Stimulated activated CD4-positive, alpha-beta T cell treated with anti-CD3 and anti-CD28 coated beads, Interleukin-1b, Interleukin-23, amount 100 ng/mL, for 48 hours (primary cell): ENCODE data around the gene RRAS2.
"Not testable (repeated sequence)": the region's sequence is repeated elsewhere in the genome, so short reads cannot be mapped to it uniquely, and the experiment has no call there.

Experiments used
- DNase-seq: peaks from one replicate; pipeline ENCODE4 v3.0.0-alpha.2; 2020

The RRAS2 gene

DNA sequence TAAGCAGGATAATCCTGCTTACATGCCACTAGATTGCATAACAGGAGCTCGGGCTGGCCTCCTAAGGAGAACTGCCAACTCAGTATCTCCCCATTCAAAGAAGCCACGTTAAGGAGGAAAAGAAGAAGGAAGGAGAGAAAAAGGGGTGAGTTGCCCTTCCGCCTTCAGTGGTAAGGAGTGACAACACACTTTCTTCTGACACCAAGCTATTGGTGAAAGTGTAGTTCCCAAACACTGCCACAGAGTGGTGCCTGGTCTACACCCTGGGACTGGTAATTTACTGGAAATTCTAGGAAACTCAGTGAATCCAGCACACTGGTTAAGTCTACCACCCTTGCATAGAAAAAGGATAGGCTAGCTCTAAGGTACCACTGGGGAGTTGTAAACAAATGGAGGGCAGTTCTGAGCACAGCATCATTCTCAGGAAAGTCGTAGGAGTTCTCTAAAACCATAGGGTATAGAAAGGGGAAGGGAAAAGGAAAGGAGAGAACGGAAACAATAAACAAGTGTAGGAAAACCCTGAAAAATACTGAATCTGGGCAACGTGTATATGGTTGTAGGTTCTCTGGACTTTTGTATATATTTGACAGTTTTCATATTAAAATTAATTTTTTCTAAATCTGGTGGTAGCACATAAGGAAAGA is 58.2 kb downstream of the RRAS2 start:
- peak; percentile 35 for DNase-seq

DNA sequence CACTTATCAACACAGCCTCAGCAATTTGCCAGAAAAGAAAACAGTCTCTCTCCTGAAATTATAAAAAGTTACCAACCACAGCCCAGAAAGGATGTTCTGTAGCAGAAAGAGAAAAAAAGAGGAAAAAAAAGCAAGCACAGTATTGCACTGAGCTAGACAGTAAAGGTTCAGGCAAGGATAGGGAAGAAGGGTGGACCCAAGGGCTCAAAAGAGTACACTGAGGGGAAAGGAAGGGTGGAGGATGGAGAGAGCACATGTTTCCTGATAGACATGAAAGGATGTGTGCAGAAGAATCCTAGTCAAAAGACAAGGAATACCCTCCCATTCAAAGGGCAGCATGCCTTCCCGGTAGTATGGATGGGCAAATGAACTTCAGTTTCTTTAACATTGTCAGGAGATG is 59.1 kb downstream of the RRAS2 start:
- no peak for DNase-seq

DNA sequence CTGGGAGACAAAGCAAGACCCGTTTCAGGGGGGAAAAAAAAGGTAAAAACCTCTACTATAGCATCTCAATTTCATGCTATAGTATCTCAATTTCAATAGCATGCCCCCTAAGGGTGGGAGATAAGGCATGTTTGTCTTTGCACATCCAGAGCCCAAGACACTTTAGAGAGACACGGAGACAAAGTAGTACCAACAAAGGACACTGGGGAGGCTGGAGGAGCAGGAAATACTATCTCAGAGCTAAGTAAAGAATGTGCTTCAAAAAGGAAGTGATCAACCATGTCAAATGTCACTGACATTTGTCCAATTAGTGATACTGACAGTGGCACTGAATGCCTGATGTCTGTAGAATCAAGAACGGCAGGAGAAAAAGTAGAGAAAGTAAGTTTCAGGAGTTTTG is 68.6 kb downstream of the RRAS2 start:
- DNase-seq = no peak

DNA sequence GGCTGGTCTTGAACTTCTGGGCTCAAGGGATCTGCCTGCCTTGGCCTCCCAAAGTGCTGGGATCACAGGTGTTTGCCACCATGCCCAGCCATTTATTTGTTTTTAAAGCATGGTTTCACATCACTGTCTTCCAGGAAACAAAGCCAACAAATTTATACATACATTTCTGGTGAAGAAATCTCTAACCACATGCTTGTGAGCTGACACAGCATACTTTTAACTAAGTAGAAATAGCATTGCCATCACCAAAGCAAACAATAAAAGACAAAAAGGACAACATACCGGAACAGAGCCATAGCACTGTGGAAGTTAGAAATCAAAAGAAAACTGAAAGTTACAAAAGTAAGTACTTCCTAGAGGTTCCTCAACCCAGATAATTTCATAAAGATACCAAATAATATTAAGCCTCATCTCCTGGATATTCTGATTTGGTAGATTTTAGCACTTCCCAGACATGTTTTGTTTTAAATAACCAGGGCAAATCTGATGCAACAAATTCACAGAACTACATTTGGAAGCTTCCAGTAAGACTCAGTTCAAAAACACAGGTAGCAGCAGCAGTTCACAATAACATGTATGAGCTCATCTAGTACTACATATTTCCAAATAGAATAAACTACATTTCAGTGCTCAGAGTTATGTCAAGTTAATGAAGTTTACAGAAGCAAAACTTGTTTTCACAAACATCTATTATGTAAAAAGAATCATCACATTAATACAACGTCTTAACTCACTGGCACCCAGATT is 70.6 kb downstream of the RRAS2 start:
- no peak for DNase-seq

DNA sequence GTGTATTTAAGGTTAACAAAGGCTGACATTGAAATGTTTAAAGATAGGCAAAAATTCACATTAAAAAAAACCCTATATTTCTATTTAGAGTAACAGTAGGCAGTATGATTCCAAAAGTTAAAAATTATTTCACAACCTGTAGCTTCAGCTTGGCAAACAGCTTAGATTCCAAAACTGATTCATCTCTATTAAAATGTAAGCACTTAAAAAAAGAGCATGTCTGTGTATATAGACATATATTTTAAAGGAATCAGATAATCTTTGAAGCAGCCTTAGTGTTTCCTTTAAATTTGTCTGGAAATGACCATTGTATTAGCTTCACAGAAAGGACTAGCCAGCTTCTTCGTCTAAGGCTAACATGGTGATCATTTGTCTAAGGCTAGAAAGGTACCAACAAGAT is 80.1 kb downstream of the RRAS2 start:
- DNase-seq = not testable (repeated sequence)

DNA sequence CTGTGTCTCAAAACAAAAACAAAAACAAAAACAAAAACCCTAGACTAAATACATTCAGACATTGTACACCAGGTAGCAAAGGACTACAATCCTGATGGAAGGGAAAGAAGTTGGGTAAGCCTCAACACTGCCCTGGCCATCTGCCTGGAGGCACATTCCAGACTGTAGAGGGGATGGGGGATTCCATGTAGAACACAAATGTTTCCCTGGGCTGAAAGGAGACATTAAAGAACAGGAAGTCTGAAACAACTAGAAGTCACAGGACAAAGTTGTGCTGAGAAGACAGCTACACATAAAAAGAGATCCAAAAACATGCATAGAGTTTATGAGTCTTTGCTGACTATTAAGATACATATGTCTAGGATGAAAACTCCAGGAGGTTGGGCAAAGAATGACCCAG is 83.9 kb downstream of the RRAS2 start:
- no peak for DNase-seq

DNA sequence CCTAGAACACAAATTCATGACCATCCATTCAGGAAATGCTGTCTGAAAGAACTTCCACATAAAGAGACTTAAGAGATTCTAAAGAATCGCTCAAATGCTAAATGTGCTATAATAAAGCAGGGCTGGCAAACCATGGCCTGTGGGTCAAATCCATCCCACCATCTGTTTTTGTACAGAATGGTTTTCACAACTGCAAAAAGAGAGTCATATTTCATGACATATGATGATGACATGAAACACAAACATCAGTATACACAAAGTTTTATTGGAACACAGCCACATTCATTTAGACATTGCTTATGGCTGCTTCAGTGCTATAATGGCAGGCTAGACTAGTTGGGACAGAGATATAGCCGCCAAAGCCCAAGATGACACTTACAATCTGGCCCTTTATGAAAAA is 85.1 kb downstream of the RRAS2 start:
- DNase-seq = no peak

DNA sequence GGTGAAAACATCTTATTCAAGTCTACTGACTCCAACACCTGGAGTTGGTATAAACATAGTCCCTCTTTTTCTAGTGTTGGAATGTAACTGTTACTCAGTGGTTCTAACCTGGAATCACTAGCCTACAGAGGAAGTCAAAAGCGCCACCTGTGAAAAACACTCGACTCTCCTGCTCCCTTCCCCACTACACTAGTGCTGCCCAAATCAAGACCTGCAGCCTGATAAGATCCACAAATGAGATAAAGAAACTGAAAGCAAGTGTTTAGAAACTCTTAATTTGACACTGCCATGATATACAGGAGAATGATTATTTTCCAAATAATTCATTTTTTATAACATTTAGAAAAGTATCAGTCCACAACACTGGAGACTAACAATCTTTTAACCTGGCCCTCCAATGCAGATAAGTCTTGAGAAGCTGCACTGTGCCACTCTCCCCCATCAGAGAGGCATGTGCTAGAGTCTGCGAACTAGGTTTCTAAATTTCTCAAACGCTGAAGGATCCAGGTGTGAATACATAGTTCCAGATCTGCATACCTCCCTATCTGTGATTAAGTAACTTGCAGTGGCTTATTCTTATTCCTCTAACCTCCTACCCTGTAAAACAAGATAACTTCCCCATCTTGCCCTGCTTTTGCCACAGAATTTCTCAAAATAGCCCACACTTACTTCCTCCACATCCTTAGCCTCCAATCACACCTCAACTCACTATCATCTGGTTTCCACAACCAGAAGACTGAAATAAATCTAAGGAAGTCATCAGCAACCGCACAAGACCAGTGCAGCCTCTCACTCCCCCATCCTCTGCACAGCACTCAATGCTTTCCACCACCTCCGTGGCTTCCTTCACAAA is 88.1 kb downstream of the RRAS2 start:
- DNase-seq = no peak

DNA sequence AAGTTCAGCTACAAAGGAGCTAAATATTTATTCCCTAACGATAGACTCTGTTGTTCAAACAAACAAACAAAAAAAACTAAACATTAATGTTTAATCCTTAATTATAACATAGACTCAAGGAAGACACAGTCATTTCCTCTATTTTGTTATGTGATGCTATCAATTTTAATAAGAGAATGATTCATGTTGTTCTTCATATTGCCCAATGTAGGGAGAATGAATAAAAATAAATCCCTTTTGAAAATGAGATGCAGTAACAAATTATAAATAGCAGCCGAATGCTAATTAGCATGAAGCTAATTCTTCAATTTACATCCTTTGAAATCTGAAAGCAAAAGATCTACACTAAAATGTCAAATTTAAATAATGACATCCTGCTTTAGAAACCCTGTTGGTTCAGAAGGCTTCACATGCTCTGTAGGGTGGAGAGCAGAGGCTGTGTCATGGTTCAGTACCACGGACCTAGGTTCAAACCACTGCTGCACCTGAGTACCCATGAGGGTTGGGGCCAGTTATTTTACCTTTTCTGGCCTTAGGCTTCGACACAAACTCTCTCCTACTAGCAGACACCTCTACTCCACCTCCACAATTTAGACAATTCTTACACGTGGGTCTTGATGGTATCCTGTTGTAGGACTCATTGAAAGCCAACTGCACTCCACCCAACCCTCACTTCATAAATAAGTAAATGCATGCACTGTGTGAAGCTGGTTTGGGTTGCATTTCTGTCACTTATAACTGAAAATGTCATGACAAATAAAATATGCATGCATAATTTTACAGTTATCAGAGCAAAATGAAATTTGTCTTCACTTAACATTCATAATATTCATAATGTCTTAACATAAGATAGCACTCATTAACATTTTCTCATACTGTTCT is 89.0 kb downstream of the RRAS2 start:
- no peak for DNase-seq

DNA sequence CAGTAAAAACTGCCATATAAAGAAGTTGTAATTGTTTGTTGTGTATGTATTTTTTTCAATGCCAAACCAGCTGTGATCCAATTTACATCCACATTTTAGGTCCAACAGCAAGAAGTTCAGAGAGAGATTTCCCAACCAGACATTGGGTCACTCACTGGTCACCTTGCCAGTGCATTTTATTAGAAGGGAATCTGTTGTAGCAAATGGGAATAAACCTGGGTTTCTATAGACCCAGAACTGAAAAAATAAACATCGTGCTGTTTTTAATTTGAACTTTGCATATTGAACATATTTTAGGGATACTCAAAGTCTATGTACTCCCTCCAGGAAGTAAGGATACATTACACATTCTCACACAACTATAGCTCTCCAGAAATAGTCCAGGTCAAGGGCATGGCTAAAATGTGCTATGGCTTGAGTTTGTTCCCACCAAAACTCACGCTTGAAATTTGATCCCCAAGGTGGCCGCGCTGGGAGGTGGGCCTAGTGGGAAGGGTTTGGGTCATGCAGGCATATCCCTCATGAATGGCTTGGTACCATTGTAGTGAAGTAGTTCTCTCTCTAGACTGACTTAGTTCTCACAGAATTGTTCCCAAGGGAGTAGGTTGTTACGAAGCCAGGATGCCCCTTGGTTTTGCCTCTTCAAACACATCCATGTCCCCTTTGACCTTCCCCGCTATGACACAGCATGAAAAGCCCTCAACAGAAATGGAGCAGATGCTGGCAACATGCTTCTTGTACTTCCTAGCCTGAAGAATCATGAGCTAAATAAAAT is 90.9 kb downstream of the RRAS2 start:
- no peak for DNase-seq

DNA sequence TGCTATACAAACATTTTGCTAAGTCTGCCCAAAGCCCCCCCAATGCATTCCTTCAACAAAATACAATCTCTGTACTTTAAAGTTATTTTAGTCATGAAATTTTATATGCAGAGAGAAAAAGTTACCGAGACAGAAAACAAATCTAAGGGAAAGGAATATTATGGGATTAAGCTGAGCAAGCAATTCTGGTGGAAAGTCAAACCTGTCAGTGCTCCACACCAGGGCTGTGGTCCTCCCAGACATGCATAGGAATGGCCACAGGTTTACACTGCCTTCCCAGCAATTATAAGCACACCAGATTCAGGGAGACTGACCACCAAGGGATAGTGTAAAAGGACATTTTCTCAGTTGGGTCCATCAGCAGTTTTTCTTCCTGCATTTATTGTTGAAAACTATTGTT is 92.4 kb downstream of the RRAS2 start:
- no peak for DNase-seq

DNA sequence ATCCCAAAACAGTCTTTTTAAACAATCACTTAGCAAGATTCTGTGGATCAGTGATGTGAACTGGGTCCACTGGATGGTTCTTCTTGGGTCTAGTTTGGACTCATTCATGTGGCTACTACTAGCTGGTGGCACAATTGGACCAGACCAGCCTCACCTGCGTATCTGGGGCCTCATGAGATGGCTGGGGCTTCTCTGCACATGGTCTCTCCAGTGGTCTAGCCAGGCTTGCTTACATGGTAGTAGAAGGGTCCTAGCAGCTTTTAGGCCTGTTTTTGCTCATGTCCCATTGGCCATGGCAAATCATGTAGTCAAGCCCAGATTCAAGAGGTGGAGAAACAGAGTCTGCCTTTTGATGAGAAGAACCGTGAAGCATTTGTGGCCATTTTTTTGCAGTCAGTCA is 94.0 kb downstream of the RRAS2 start:
- DNase-seq = no peak

DNA sequence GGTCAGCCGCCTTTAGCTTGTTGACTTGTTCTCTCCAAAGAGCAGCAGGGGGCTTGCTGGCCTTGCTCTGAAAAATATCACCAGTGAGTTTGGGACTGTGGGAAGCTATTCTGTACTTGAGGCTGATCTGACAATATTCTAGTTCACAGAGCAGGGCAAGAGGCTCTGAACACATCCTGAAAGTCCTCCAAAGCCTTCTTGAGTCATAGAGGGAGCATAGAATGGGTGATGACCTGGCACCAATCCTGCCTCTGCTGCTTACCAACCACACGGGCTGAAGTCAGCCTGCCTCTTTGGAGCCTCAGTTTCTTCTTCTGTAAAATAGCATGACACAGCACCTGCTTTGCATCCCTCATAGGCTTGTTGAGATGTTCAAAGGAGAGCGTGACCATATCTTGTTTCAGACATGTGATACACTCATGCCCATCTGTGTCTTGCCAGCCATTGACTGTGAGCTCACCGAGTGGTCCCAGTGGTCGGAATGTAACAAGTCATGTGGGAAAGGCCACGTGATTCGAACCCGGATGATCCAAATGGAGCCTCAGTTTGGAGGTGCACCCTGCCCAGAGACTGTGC is 96.6 kb downstream of the RRAS2 start:
- DNase-seq = no peak

DNA sequence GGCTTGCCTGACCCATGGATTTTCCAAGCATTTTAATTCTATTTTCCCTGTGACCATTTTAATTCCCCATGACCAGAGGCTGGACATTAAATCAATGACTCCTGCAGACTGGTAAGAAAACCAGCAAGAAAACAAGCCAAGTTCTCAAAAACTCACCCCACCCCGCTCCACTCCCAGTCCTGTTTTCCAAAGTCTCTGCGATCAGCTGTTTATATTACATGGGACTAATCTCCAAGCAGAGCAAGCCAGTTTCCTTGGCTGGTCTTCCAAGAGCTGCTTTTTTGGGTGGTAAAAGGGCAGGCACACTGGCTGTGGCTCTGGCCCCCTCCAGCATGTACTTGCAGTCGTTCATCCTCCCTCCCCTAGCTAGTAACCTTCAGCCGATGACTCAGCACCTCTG is 97.9 kb downstream of the RRAS2 start:
- DNase-seq = no peak

DNA sequence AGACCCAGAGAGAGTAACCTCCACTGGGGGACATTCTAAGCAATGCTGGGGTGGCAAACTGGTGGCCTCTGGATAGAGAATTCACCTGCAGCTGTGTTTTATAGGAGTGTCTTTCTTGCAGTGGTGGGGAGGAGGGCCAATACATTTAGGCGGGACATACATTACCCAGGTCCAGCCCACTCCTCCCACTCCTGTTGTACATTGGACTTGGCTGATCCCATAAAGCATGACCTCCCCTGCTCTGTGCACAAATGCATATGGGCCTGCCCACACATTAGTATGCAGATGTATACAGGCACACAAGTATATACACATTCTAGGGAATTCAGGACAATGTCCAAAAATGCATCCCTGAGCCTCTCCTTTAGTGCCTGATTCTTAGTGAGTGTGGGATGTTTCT is 99.1 kb downstream of the RRAS2 start:
- DNase-seq = no peak

DNA sequence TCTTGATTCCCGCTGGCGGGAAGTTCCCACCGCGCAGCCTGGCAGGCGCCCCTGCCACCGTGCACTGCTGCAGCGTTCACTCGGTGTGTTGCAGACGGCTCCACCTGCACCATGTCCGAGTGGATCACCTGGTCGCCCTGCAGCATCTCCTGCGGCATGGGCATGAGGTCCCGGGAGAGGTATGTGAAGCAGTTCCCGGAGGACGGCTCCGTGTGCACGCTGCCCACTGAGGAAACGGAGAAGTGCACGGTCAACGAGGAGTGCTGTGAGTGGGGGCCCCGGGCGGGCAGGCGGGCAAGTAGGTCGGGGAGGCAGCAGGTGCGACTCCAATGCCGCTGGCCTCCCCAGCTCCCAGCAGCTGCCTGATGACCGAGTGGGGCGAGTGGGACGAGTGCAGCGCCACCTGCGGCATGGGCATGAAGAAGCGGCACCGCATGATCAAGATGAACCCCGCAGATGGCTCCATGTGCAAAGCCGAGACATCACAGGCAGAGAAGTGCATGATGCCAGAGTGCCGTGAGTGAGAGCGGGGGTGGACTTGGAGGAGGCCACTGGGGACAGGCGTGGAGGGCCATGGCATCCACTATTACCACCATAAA is 99.7 kb downstream of the RRAS2 start:
- no peak for DNase-seq

DNA sequence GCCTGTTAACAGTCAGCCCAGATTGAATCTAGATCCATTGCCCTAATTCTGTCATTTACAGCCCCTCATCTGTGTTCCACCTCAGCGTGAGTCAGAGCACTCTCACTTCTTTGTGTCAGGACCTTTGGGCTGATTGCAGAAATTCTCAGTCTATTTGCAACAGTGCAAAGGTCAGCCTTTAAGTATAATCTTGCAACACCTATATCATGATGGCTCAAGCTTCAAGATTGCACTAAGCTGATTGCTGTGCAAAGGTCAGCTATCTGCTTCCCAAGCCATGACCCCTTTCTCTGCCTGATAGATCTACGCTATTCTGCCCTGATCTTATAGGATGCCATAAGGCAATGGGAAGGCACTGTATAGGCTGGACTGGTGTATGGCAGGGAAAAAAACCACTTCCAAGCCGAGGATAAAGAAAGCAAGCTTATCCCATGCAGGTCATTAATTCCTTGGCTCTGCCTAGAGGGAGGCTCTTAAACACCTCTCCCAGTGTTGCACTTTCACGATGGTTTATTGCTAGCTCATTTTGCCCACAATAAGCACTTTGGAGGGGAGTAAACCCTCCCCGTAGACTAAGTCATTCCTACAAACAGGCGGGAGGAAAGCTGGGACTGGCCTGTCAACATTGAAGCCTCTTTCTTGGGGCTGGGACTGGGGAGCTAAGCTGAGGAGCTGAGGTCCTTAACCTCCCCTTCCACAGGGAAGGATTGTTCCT is 100.6 kb downstream of the RRAS2 start:
- no peak for DNase-seq

DNA sequence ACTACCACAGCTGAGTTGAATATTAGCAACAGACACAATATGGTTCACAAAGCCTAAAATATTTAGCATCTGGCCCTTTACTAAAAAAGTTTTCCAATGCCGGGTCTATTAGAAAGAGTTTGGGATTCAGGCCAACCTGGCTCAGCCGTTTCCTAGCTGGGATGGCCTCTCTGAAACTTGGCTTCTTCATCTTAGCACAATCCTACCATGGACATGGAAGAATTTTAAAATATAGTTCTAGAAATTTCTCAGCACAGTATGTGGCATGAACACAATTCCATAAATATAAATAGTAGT is 103.8 kb downstream of the RRAS2 start:
- no peak for DNase-seq

DNA sequence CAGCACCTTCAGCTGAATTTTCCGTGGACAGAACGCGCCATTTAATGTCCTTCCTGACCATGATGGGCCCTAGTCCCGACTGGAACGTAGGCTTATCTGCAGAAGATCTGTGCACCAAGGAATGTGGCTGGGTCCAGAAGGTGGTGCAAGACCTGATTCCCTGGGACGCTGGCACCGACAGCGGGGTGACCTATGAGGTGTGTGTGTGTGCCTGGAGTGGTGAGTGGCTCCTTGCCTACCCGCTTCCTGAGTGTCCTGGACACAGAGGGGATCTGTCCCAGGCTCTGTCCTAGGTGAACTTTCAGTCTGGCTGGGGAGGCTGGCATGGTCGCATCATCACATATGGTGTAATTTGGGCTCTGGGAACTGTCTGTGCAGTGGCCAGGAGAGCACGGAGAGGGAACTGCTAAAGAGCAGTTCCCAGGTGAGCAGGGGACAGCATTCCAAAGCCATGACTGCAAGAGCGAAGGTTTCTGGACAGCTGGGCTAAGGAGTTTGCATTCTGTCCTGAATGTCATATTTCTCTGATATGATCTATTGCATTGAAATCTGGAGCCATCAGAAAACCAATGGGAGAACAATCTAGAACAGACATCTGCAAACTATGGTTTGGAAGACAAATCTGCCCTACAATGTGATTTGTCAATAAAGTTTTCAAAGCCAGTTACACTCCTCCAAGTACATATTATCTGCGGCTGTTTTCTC is 104.3 kb downstream of the RRAS2 start:
- no peak for DNase-seq

DNA sequence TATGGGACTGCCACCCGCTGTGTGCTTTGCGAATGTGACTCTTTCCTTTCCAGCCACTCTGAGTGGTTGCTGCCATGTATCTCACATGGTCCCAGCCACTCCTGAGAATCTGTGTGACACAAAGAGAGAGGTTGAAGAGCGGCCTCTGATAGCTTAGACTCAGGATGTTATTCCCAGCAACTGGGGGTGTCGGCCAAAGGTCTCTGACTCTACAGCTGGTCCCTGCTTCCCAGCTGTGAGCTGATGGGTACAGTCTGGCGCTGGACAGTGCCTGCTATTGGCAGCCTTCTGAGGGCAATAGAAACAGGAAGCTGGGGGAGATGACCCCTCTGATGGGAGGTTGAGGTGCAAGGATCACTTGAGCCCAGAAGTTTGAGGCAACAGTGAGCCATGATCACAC is 105.1 kb downstream of the RRAS2 start:
- DNase-seq = no peak
